OCI-LY7 (cell line): ENCODE data around the gene VWA5B1.

Experiments used
- EZH2phosphoT487 ChIP-seq: fragments of 200-600 bp; sonication (generic); IDR thresholded peaks from 2 replicates; pipeline ENCODE4 v1.6.1; 2018; ENCODE audit warnings: low read depth, borderline replicate concordance, mild to moderate bottlenecking, mixed run types, antibody characterized with exemption, low read length, moderate library complexity, mixed read lengths
- TF ChIP-seq, protein P1 (sequence below): fragments of 200-600 bp; sonication (generic); conservative IDR thresholded peaks from 2 replicates; pipeline ENCODE4 v1.5.1; 2014; ENCODE audit warnings: mild to moderate bottlenecking, antibody characterized with exemption, low read length, moderate library complexity, mixed read lengths

DNA sequence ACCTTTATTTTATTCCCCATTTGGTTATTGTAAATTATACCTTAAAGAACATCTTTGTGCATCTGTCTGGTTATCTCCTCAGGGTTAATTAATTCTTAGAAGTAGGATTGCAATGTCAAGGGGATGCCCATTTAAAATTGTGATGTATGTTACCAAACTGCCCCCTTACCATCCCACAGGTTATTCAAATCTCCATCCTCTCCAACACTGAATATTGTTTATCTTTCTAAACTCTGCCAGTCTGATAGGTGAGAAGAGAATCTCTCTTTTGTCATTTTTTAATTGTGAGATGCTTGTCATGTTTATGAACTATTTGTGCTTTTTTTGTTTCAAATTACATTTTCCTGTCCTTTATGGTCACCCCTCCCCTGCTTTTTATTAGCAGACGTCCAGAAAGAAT, 55.8 kb downstream of the VWA5B1 start:
- TF ChIP-seq EZH2phosphoT487, result no peak
- TF ChIP-seq, protein P1, sequence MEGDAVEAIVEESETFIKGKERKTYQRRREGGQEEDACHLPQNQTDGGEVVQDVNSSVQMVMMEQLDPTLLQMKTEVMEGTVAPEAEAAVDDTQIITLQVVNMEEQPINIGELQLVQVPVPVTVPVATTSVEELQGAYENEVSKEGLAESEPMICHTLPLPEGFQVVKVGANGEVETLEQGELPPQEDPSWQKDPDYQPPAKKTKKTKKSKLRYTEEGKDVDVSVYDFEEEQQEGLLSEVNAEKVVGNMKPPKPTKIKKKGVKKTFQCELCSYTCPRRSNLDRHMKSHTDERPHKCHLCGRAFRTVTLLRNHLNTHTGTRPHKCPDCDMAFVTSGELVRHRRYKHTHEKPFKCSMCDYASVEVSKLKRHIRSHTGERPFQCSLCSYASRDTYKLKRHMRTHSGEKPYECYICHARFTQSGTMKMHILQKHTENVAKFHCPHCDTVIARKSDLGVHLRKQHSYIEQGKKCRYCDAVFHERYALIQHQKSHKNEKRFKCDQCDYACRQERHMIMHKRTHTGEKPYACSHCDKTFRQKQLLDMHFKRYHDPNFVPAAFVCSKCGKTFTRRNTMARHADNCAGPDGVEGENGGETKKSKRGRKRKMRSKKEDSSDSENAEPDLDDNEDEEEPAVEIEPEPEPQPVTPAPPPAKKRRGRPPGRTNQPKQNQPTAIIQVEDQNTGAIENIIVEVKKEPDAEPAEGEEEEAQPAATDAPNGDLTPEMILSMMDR, result no peak
